C4-2B (cell line): ENCODE results near the gene ANLN.

Experiments
- ZFX ChIP-seq: fragments of 450-650 bp; IDR thresholded peaks from 2 replicates; pipeline ENCODE4 v1.6.1; 2017
- TF ChIP-seq, protein P1 (sequence below): fragments of 450-650 bp; conservative IDR thresholded peaks from 2 replicates; pipeline ENCODE4 v1.5.1; 2017; ENCODE audit warnings: mild to moderate bottlenecking

DNA sequence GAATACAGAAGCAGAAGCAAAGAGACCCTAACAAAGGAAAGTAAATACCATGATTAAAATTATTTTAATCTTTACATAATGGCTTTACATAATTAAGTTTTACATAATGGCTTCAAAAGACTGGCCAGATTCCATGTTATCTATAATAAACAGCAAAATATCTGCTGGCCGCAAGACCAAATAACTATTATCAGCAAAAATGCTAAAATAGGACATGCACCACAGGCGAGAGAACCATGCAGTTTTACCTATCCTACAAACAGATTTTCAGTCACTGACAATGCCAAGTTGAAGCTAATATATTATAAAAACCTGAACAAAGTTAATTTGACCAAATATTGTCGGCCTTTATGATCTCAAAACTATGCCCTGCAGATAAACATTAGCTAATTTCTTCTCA is 34.2 kb upstream of the ANLN start:
- TF ChIP-seq, protein P1, sequence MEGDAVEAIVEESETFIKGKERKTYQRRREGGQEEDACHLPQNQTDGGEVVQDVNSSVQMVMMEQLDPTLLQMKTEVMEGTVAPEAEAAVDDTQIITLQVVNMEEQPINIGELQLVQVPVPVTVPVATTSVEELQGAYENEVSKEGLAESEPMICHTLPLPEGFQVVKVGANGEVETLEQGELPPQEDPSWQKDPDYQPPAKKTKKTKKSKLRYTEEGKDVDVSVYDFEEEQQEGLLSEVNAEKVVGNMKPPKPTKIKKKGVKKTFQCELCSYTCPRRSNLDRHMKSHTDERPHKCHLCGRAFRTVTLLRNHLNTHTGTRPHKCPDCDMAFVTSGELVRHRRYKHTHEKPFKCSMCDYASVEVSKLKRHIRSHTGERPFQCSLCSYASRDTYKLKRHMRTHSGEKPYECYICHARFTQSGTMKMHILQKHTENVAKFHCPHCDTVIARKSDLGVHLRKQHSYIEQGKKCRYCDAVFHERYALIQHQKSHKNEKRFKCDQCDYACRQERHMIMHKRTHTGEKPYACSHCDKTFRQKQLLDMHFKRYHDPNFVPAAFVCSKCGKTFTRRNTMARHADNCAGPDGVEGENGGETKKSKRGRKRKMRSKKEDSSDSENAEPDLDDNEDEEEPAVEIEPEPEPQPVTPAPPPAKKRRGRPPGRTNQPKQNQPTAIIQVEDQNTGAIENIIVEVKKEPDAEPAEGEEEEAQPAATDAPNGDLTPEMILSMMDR: no peak
- TF ChIP-seq ZFX: no peak
